HG03139 (cell line): ENCODE measurements around the gene ATP5IF1.

ENCODE experiments used
- ATAC-seq: cut with Tn5 transposase; IDR thresholded peaks from one replicate; pipeline ENCODE4 v1.9.1; 2021; ENCODE audit not compliant: unreplicated experiment

Gene ATP5IF1

DNA sequence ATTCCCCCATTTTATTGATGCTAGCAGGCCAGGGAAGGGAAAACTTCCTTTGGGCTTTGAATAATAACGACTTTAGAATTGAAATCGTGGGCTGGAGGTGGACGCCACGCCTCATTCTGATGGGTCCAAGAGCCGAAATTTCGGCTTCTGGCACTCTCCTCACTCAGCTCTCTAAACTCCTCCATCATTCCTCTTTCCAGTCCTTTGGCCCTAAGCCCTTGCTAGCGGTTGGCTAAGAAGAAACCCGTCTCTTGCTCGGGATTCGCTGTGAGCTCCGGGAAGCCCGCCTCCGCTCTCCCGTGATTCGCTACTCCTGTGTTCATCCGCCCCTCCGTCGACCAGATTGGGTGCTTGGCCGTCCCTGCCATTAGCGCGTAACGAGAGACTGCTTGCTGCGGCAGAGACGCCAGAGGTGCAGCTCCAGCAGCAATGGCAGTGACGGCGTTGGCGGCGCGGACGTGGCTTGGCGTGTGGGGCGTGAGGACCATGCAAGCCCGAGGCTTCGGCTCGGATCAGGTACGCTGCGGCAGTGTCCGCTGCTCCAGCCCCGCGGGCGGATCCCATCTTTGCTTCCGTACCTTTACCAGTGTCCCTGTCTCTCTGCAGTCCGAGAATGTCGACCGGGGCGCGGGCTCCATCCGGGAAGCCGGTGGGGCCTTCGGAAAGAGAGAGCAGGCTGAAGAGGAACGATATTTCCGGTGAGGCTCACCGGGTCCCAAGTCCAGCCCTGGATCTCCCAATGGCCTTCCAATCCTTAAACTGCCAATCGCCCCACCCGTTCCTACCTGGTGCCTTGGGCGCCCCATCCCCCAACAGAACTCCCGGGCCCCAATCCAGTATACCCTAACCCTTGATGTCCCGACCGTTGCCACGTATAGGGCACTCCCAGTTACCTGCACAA, at the start of gene ATP5IF1:
TSS of gene ATP5IF1 (plus strand) at position 370 of the 901 bp plus-strand sequence. CDS start at position 430, 60 bp downstream.
- peak; percentile 86 for ATAC-seq

DNA sequence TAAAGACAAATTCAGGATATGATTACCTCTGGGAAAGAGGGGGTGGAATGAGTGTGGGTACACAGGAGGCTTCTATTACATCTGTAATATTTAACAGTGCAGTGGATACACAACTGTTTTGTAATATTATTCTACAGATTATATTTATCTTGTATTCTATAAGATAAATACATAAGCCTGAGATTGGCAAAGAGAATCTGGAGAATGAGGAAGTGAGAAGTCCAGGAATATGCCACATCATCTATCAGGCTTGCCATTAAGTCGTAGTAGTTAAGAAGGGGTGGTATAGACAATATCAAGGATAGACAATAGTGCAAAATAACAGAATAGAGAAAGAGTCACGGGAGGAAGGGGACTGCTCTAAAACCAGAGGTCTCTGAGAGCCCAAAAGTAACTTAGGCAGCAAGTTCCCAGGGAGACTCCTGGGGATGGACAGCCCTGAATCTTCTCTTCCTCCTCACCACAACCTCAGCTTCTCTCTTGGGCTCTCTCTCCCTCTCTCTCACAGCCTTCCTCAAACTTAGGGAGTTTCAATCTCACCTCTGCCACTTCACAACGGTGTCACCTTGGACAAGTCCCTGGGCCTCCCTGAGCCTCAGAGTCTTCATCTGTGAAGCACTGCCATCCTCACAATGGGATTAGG, 45.5 kb upstream of the ATP5IF1 start:
- no peak for ATAC-seq

DNA sequence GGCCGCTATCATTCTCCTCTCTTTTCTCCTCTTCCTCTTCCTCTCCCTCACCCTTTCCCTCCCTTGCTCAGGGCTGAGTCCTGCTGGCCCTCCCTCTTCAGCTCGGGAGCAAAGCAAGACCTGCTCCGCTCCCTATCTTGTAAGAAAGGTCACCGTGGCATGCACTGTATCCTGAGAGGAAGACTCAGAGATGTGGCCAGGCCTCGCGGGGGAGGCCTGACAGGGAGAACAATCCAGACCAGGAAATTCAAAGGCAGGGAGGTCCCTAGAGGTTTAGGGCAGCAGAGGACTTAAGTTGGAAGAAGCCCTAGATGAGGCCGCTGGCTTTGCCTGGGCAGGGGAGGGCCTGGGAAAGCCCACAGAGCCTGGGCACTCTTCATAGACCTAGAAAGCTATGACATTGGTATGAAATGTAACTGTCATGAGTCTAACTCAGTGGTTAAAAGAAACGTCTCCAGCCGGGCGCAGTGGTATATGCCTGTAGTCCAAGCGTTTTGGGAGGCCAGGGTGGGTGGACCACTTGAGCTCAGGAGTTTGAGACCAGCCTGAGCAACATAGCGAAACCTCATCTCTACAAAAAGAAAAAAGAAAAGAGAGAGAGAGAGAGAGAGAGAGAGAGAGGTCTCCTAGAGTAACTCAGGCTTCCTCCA, 44.8 kb upstream of the ATP5IF1 start:
- no peak for ATAC-seq

DNA sequence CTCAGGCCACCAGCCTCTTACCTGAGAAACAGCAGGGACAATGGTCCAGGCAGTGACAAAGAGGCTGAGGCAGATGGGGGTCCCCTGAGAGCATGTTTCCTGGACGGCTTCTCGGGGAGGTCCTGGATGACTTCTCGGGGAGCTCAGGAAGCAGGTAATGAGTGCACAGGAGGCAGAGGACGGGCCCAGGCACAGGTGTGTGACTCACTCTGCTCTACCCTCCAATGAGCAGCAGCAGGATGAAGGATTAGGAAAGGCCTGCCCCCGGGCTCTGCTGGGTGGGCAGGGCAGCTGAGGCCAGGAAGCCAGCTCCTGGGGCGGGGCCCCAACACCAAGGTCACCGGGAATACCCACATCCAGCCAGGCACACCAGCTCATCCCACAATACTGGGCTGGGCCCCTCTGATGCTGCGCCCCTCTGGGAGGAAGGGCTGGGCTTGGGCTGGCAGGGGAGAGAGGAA, 42.2 kb upstream of the ATP5IF1 start:
- no peak for ATAC-seq

DNA sequence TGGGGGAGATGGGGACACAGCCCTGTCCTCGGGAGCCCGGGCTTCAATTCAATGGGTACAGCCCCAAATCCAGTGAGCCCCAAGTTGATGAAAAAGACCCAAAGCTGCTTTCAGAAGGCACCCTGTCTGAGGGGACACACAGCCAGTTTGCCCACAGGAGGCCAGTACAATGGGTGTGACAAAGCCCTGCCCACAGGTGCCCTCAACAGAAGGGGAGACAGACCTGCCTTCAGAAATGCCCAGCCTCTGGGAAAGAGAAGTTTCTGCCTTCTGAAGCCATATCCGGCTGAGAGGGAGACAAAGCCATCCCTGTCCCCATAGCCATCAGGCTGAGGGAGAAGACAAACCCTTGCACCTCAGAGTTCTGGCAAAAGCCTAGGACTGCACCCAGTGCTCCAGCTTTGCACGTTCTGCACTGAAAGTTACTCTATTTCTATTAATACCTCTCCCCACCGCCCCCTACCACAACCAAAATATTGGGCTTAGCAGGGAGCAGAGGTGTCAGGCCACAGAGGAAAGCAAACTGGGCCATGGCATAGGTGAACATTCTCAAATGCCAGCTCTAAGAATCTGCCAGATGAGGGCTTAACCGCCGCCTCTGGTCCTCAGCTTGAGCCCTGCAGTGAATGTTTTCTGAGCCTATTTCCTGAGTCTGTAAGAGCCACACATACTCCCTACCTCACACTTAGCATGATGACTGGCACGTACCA, 41.4 kb upstream of the ATP5IF1 start:
- no peak for ATAC-seq

DNA sequence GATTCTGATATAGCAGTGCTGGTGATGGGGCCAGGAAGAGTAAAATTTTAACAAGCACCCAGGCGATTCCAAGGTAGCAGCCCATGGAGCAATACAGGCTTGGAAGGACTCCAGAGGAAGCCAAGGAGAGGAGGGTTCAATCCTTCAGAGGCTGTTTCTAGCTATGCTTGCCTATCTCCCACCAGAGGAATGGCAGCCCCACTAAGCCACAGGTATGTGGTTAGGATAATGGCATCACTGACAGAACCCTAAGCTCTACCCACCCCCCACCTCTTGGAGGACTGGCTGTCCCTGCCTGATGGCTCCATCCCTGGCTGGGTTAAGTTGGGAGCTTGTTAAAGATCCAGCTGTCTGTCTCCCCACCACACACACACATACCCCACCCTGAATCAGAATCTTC, 40.1 kb upstream of the ATP5IF1 start:
- no peak for ATAC-seq

DNA sequence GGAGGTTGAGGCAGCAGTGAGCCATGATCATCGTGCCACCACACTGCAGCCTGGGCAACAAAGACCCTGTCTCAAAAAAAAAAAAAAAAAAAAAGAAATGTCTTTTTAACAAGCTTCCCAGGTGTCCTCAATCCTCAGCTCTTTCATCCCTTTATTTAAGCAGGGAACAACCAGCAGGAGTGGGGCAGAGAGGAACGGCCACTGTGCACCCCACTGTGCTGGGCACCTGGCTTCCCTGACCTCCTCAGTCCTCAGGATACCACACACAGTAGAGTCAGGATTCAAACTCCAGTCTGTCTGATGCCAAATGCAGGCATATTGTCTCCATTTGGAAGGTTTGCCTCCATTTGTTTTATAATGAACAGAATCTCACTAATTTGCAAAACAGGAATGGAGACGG, 39.6 kb upstream of the ATP5IF1 start:
- no peak for ATAC-seq

DNA sequence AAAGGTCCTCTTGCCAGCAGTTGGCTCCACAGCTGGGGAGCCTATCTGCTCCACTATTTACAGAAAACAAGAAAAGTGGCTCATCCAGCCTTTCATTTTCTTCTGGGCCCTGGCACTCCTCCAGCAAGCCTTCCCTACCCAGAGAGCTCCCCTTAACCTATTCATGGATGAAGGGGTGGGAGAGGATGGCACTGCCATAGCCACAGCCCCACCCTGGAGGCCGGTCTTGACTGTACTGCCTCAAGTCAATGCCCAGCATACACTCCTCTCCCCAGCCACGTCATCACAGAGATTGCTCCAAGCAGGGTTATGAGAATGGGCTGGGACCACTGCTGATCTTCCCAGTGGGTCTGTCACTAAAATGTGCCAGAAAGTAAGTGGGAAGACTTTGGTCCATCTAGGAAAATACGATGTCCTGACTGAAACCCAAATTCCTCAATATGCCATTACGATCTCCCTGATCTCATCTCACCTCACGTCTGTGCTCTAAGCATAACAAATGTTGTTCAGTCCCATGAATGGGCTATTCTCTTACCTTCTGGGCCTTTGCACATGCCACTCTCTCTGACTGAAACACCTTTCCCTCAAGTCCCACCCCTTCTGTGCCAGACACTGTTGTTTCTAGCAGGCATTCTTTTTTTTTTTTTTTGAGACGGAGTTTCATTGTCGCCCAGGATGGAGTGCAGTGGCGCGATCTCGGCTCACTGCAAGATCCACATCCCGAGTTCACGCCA, 38.1 kb upstream of the ATP5IF1 start:
- no peak for ATAC-seq

DNA sequence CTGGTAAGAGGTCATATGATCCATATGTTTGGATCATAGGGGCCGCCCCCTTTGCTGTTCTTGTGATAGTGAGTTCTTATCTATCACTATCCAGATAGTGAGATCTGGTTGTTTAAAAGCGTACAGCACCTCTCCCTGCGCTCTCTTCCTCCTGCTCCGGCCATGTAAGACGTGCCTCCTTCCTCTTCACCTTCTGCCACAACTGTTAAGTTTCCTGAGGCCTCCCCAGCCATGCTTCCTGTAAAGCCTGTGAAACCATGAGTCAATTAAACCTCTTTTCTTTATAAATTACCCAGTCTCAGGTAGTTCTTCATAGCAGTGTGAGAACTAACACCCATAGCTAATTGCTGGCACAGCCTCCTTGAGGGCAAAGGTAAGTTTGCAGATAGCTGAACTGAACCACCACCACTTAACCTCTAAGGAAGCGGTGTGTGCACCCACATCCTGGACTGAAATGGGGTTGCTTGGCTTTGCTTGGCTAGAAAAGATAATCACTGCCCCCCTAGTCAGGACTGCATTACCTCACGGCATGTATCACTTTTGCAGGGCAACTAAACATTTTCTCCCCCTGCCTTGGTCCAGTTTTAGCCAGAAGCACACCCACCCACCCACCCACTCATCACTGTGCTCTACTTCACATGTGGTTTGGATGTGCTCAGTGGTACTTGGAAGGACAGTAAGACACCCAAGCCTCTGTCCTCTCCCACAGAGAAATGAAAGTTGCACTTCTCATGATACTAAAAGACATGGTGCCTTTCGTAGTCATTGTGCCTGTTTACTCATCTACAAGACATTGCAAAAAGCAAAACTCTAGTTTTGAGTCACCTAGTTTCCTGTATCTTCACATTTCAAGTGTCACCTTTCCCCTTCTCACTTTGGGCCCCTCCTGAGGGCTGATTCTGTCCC, 36.3 kb upstream of the ATP5IF1 start:
- peak; percentile 76 for ATAC-seq

DNA sequence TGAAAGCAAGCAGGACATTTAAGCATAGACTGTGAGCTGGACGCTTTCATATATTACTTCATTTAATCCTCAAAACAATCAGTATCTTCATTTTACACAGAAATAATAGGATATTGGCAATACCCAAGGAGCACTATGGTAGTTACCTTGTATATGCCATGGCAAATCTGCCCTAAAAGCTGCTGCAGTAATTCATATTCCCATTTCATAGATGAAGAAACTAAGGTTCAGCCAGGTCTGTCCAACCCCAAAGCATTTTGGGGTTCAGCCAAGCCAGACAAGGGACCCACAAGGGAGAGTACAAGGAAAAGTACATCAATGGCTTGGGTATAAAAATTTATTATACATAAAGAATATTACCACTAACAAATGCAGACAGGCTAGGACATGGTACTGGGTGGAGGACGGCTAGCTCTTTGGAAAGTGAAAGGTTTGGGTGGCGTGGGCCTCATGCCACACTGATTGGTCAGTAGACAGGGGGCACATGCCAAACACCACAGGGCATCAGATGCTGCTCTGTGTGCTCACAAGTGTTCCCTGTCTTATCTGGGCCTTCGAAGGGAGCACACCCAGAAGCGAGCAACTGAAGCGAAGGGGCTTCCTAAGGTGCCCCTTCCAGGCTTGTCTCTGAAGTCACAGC, 35.6 kb upstream of the ATP5IF1 start:
- no peak for ATAC-seq

DNA sequence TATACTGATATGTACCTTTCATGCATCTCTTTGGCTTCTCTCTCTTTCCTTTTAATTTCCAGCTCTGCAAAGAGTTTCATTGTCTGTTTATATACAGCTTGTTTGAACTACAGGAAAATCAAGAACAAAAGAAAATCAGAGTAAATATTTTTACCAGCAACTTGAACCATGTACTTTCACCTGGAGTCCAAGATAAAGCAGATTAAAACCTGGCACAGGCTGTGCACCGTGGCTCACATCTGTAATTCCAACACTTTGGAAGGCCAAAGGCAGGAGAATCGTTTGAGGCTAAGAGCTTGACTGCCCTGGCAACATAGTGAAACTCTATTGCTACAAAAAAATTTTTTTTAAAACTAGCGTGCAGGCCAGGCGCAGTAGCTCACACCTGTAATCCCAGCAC, 30.7 kb upstream of the ATP5IF1 start:
- ATAC-seq: no peak

DNA sequence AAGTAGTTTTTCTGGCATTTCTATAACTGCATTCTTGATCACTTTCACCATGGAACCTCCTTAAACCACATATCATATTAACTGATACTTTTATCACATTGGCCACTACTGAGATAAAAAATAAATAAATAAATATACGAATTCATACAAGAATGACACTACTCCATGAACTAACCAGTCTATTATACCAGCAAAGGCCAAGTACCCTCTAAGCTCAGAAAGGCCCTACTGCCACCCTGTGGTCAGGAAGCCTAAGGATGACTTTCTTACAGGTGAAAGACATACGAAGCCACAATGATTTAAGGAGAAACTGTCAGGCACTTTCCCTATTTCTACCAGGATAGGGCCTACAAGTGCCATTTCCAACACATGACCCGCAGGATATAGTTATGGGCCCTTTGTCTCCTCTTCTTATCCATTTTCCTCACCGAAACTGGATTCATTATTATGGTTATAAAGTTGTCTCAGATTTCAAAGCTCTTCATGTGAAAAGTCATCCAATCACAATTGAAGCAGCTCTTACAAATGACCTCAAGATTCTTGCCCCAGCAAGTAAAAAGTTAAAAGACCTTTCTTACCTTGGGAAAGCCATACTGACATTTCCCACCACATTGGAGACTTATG, 27.0 kb upstream of the ATP5IF1 start:
- ATAC-seq: no peak

DNA sequence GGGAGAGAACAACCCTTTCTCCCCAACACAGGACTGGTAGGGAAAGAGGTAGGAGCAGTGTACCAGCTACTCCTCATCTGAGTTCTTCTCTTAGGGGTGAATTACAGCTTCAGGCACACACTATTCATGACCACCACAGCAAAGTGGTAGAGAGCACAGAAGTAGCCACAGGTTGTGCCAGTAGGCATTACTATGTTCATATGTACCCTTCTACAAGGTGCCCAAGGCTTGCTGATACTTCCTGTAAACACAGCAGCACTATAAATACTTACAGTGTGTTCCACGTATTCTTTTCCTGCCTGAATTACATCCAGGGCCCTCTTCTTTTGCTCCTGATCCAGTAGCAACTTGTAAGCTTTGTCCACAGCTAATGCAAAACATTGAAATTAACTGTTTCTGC, 26.2 kb upstream of the ATP5IF1 start:
- no peak for ATAC-seq

DNA sequence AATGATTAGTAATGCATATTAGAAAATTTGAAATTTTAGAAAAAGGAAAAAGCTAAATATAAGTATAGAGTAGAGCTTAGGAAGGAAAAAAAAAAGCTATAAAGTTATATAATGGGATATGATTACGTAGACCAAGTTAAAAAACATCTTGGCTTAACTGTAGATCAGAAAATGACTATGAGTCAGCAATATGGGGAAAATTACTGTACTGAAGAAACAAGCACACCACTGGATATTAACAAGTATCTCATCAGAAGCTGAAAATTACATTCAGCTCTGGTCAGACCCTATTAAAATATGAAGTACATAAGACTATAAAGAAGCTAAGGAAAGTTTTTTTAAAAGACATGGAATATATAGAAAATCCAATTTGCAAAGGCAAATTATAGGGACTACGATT, 22.6 kb upstream of the ATP5IF1 start:
- no peak for ATAC-seq

DNA sequence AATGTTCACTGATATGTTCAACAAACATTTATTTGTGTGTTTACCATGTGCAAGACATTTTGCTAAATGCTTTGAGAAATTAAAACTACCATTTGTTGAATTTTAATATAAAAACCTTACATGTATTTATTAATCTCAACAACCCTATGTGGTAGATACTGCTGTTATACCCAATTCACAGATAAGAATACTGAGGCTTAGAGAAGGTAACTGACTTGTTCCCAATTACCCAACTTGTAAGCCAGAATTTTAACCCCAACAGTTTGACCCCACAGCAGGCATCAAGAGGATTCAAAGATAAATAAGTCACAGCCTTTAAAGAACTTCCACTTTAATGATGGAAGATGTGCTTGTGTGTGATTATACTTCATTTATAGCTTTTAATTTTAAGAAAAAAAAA, 6.8 kb upstream of the ATP5IF1 start:
- ATAC-seq: no peak

DNA sequence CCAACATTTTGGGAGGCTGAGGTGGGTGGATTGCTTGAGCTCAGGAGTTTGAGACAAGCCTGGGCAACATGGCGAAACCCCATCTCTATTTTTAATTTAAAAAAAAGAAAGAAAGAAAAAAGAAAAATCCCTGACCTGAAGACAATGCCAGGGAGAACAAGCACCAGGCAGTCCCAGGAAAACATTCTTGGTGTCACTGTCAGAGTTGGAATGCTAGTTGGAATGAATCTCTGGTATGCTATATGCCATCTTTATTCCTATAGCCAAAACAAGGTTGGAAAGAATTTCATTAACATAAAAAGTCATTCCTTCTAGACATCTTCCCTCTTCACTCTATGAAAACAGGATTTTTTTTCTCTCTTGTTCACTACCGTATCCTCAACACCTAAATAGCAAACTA, 5.9 kb upstream of the ATP5IF1 start:
- no peak for ATAC-seq

DNA sequence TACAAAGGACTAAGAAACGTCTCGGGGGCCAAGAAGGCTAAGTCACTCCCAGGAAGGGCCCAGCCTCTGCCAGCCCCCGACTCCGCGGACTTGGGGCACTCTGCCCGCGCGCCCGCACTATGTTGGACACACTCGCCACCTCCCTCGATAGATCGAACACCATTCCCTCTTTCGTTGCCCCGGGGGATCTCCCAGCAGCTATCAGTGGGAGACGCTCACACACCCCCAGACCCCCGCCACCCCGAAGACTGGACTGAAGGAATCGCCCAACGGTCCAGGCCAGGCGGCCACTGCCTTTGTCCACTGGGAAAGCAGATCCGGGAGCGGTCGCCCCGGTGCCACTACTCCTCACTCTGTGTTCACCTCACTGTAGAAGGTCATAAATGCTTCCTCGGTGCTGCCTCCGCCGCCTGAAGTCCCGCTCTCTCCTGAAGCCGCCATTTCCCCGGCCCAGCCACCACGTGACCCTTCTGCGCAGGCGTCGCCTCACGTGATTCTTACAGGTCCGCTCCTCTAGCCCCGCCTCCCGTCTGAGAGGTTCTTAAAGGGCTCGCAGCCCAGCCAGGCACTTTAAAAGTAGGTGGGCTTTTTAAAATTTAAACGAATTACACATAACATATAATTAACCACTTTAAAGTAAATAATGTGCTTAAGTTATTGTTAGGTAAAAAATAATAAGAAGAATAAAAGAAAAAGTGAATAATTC, 3.2 kb upstream of the ATP5IF1 start, which contains the start of gene DNAJC8:
TSS of gene DNAJC8 (minus strand) at position 472 of the 706 bp plus-strand sequence. CDS start at position 441, 31 bp downstream.
- ATAC-seq: peak; percentile 52

DNA sequence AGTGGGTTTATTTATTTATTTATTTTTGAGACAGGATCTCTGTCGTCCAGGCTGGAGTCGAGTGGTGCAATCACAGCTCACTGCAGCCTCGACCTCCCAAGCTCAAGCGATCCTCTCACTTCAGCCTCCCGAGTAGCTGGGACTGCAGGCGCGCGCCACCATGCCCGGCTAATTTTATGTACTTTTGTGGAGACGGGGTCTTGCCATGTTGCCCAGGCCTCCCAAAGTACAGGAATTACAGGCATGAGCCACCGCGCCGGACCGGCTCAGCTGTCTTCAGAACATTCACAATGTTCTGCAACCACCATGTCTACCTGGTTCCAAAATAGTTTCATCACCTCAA, 2.7 kb upstream of the ATP5IF1 start:
- no peak for ATAC-seq
